HG02840 (cell line): ENCODE measurements around the gene LRP1B.

ENCODE experiments used
- ATAC-seq: cut with Tn5 transposase; IDR thresholded peaks from one replicate; pipeline ENCODE4 v1.9.1; 2021; ENCODE audit warnings: mild to moderate bottlenecking, moderate library complexity, moderate number of reproducible peaks; ENCODE audit not compliant: unreplicated experiment, low FRiP score

The LRP1B gene

DNA sequence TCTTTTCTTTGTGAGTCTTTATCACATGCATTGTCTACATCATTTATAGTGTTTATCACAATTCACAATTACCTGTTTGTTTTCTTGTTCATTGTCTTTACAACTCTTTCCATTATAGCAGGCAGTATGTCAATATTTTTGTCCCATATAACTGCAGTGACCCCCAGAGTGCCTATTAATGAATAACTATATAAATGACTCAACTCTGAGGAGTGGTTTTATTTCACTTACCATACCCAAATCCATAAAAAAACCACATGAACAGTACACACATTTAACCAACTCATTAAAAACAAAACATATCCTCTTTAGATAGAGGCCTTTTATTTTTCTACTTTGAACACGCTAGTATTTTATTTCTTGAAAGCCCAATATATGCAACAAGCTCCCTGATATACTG lies 1931.5 kb downstream of the LRP1B start:
- ATAC-seq = no peak

DNA sequence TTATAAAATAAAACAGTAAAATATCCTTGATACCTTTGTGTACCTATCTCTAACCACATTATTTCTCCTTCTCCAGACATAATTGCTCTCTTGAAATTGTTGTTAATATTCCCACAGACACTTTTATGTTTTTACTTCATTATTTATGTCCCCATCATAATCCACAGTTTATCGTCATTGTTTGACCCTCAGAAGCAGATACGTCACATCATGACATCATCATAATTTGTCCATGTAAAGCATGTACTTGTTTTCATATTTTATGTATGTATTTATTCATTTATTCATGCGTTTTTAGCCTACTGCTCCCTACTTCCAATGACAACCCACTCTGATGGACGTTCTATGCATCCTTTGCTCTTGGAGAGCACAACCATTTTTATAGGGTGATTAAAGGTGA lies 1943.7 kb downstream of the LRP1B start:
- ATAC-seq = no peak

DNA sequence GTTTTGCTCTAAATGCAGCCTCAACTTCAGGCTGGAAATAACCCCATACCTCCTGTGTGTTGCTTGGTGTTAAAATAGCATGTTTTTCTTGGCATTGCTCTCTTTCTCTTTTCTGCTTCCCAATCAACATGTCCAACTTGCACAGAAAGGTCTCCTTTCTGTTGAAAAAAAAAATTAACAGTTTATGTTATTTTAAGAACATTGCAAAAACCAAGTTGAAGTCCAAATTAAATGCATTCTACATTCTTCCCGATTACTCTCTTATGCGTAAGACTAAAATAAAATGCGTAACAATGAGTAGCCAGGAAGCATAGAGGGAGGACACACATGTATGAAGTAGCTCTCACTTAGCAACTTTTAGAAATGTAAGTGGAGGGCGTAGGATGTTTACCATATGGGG lies 1944.5 kb downstream of the LRP1B start:
- ATAC-seq = no peak

DNA sequence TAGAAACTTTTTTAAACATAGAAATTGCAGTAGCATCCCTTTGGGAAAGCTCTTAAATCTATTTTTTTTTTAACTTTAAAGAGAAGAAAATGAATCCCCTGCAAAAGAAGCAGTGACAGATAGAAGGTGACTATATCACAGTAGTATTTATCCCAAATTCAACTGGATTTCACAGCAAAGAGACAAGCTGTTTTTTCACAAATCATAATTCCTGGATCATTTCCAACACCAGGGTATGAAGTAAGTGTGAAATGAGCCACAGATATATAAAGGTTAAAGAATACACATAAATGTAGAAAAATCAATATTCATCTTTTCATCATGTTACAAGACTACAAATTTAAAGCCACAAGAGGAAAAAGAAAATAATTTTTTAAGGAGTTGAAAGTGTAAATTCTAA lies 1945.7 kb downstream of the LRP1B start:
- ATAC-seq = no peak

DNA sequence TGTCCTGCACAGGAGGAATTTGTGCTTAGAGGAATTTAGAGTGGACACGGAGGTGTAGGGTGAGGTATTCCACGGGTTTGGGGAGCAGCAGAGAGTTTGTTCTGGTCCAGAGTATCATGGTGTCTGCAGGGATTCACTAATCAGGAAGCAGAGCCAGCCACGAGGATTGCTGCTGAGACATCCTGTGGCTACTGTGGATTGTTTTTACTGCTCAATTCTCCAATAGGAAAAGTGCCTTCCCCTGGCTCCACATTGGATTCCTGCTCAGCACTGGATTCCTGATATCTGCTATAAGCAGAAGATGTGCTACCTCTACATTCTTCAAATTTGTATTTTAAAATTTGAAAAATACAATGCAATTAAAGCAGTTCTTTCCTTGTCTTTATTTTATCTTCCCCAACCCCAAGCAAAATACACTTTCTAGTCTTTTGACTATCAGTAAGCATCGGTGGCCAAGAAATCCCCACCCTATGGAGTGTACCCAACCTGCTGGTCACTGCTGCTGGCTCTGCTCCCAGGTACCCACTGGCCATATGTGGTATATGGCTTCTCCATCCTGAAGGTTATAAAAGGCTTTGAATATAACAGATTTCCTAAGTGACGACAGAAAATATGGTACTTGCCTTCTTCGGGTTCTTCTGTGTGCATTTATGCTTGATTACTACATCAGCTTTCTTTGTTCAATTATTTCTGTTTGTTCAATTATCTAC lies 1947.6 kb downstream of the LRP1B start:
- no peak for ATAC-seq
